Stimulated activated CD8-positive, alpha-beta memory T cell treated with anti-CD3 and anti-CD28 coated beads, Interleukin-4, amount 100 ng/mL, for 24 hours (primary cell): ENCODE results near the gene CCDC78.
"Not testable (repeated sequence)": the region's sequence is repeated elsewhere in the genome, so short reads cannot be mapped to it uniquely, and the experiment has no call there.

ENCODE experiments used
- DNase-seq: peaks from one replicate; pipeline ENCODE4 v3.0.0-alpha.2; 2020; ENCODE audit warnings: low read depth

Gene CCDC78

GRCh38 chr16:760545-761343 is 34.5 kb upstream of the CCDC78 start, which contains the start of gene MSLN:
Gene MSLN, plus strand, starts transcription at chr16:760734. Its CDS starts 1,947 bp downstream, at chr16:762681.
- DNase-seq, result no peak

DNA sequence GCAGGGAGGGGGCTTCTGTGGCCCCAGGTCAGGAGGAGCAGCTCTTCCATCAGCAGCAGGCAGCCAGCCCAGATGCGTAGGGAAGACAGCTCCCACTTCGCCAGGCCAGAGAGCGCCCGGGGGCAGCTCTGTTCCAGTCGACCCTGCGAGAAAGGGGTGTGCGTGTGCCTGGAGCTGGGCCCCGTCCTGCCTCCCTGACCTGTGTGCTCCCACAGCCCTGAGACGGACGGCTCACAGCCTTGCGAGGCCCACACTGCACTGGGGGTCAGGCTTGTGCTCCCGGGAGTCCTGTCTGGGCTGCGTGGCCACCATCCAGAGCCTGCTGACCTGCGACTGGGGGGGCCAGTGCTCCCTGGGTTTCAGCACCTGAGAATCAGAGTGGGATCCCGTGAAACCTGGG is 33.8 kb upstream of the CCDC78 start:
- DNase-seq, result no peak

DNA sequence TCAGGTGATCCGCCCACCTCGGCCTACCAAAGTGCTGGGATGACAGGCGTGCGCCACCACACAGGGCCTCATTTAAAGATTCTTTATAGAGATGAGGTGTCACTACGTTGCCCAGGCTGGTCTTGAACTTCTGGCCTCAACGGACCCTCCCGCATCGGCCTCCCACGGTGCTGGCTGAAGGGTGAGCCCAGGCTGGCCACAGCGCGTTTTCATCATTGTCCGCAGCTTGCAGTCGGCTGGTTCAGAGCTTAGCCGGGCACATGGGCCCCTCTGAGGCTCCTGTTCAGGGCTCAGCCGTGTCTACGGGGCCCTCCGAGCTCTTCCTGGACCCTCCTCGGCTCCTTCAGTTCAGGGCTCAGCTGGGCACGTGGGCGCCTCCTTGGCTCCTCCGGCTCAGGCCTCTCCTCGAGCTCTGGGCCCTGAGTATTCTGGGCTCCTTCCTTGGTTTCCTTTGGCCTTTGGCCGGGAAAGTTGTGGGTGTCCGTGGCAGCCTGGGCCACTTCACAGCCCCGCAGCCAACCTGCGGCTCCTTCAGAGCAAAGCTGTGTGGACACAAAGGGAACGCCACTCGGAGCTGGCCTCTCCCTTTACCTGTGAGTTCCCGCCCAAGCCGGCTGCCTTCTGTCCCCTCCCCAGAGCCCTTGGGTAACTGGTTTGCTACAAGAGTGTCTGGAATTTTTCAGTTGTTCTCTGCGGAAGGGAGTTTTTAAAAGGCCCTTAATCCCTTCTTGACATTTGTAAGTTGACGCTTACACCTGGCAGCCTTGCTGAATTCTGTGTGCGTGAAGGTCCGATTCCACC is 33.1 kb upstream of the CCDC78 start:
- DNase-seq, result no peak

GRCh38 chr16:756428-756827 is 30.2 kb upstream of the CCDC78 start:
- DNase-seq, result no peak

GRCh38 chr16:754656-755055 is 28.4 kb upstream of the CCDC78 start:
- DNase-seq, result no peak

GRCh38 chr16:754121-754607 is 27.9 kb upstream of the CCDC78 start:
- not testable (repeated sequence) for DNase-seq

DNA sequence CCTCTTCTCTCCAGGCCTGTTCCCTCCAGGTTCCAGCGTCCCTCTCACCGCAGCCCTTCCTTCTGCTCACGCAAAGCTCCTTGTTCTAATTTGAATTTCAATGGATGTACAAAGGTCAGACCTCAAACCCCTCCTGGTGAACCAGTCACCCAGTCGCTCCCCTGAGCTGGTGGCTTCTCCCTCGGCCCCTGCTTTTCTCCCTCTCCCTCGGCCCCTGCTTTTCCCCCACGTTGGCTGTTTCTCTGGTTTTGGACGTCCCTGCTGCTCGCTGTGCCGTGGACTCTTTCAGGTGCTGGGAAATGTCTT is 25.7 kb upstream of the CCDC78 start:
- DNase-seq, result no peak

DNA sequence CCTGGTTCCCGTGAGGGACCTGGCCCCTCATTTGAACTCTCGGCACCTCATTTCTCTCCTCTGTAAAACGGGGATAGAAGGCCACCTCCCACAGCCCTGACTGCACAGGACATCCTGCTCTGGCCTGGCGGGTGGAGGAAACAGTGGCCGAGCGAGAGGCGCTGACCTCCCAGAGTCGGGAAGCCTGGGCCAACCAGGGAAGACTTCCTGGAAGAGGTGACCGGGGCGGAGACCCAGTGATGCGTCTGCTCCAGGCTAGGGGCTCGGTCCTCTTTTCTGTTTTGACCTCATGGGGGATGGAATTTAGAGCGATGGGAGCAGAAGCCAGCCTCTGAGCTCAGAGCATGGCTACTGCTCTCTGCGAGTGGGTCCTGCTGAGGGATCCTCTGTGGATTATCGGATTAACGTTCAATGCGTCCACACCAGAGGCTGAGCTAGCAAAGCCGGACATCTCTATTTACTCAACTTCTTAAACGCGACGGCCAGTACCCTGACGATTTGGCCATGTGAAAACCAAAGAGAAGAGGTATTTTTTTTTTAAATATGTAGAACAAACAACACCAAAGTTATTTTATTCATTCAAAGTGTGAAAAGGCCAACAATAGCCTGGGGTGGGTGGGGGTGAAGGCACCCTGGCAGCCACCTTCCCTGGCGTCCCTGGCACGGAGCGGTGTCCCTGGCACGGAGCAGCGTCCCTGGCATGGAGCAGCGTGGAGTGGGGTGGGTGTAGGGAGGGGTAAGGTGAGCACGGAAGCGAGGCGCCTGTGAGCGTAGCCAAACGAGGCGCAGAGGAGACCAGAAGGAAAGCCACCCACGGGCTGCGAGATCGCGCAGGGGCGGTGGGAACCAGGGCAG is 25.1 kb upstream of the CCDC78 start:
- DNase-seq, result no peak

GRCh38 chr16:750485-750884 is 24.2 kb upstream of the CCDC78 start:
- DNase-seq, result no peak

DNA sequence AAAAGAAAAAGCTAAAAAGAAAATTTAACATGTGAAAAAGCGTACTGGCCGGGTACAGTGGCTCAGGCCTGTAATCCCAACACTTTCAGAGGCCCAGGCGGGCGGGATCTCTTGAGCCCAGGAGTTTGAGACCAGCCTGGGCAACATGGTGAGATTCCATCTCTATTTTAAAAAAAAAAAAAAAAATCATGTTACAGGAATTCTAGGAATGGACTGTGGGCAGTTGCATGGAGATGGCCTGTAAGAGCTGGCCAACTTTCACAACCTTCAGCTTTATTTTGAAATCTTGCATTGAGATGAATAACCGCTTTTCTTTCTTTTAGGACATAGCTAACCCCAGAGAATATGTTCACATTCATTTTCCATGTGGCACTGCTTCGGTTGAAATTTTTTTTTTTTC is 22.8 kb upstream of the CCDC78 start:
- no peak for DNase-seq

- no peak for DNase-seq
These were observed 21.9 kb upstream of the CCDC78 start for GRCh38 chr16:747978-748746.

DNA sequence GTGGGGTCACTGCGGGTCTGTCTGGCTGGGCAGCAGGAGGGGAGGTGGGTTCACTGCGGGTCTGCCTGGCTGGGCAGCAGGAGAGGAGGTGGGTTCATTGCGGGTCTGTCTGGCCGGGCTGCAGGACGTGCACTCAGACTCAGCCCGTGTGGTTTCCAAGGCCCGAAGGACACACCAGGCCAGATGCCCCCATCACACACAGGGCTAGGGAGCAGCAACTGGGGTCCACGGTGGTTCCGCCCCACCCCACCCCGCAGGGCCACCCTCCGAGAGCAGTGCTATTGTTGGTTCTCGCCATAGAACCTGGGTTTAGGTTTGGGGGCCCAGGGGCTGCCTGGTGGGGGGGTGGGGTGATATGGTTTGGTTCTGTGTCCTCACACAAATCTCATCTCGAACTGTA is 20.4 kb upstream of the CCDC78 start:
- no peak for DNase-seq

- DNase-seq, result no peak
These were observed 19.5 kb upstream of the CCDC78 start for GRCh38 chr16:745739-746138.

DNA sequence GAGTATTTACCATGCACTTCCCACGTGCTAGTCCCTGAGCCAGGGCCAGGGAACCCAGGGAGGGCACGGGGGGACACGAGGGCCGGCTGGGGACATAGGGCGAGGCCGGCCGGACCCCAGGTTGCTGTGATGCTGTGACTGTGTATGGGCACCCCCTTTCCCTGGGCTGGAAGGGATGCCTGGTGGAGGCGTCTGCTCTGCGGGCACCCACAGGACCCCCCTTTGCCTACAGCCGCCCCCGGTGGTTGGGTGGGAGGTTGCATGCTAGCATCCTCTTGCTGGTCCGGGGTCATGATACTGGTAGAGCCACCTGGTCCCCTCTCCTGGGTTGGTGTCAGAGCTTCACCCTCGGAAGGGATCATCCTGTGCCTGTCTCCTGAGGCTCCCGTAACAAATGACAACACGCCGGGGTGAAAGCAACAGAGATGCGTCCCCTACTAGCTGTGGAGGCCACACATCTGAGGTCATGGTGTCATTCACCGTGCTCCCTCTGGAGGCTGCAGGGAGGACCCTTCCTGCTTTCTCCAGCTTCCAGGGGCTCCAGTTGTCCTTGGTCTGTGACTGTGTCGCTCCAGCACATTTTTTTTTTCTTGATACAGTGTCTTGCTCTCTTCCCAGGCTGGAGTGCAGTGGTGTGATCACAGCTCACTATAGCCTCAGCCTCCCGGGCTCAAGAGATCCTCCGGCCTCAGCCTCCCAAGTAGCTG is 17.7 kb upstream of the CCDC78 start:
- no peak for DNase-seq

GRCh38 chr16:742894-743293 is 16.7 kb upstream of the CCDC78 start:
- not testable (repeated sequence) for DNase-seq

- DNase-seq, result no peak
These were observed 15.9 kb upstream of the CCDC78 start for GRCh38 chr16:741986-742629.

- peak; percentile 87 for DNase-seq
These were observed 14.7 kb upstream of the CCDC78 start, which contains the start of gene CIAO3 for GRCh38 chr16:740764-741505. Gene CIAO3, minus strand, starts transcription at chr16:740997. Its CDS starts 12 bp downstream, at chr16:740985.

GRCh38 chr16:740459-740763 is 14.2 kb upstream of the CCDC78 start:
- no peak for DNase-seq

DNA sequence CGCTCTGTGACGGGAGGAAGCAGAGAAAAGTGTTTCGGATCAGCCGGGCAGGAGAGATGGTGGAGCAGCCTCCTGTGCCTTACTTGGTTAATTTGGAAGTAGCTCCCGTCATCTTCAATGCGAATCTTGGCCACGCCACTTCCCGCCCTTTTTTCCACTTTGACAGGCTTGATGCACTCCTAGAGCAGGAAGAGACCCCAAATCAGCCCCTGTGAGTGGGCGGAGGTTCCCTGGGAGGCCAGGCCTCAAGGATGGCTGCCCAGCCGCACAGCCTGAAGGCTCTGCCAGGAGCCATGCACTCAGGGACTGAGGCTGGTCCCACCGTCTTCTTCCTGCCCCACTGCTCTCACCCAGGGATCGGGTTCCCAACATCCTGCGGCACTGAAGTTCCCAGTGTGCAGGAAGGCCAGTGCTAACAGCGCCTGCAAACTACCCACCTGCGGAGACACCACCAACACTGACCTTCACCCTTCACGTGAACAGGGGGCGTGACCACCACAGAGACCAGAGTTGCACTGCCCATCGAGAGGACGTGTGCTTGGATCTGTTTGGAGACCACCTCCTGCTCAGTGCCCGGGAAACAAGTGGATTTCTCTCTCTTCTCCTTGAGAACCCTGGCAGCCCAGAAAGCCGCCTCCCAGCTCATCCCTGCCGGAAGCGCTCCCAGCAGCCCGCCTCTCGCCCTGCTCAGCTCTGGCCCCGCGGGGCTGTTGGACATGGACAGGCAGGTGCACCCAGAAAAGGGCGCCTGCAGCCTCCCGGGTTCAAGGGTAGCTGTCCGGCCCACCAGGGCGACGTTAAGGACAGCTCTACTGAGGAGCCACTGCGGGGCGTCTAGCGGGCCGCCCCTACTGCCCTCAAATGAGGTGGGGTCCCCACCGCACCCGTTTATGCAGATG is 13.6 kb upstream of the CCDC78 start:
- DNase-seq, result no peak
